Fibroblast of the aortic adventitia (primary cell): ENCODE measurements around the gene TIAM1. TPM values are rescaled to one million over a fixed set of nuclear protein-coding genes. Genes with fewer than 3 reads are reported as not detected.

Experiments used
- DNase-seq: peaks from one replicate; pipeline ENCODE4 v3.0.0-alpha.2; 2010; ENCODE audit warnings: low read depth
- H3K4me3 ChIP-seq: 2 replicates; pipeline ENCODE4 v1.5.1; 2011; ENCODE audit warnings: low read depth, mild to moderate bottlenecking, control low read depth, low read length, moderate library complexity
- CTCF ChIP-seq: IDR thresholded peaks from 2 replicates; pipeline ENCODE4 v1.5.1; 2011; ENCODE audit warnings: mild to moderate bottlenecking, low read length, control low read depth, inconsistent platforms; ENCODE audit not compliant: insufficient read depth
- total RNA-seq: library from RNA; depleted of rRNA; stranded (reverse); fragments of >200 nt; gene quantifications from 2 replicates; pipeline ENCODE4 v1.2.3, GENCODE V29; 2012; ENCODE audit warnings: low replicate concordance

The TIAM1 gene
- total RNA-seq, 1 donor = 15.1 TPM

- no peak for TF ChIP-seq CTCF
- DNase-seq = no peak
These were observed 255.6 kb downstream of the TIAM1 start for GRCh38 chr21:31088474-31088751.

GRCh38 chr21:31087639-31088473, 256.2 kb downstream of the TIAM1 start:
- no peak for DNase-seq
- no peak overlapping the region for H3K4me3 ChIP-seq
- TF ChIP-seq CTCF = no peak

More at GRCh38 chr21:31088474-31088751, 255.6 kb downstream of the TIAM1 start:
- H3K4me3 ChIP-seq = no peak overlapping the region

- DNase-seq = no peak
- no peak overlapping the region for H3K4me3 ChIP-seq
- TF ChIP-seq CTCF = no peak
These were observed 259.4 kb downstream of the TIAM1 start for GRCh38 chr21:31084689-31085088.

- no peak overlapping the region for H3K4me3 ChIP-seq
- no peak for TF ChIP-seq CTCF
- peak; percentile 41 for DNase-seq
These were observed 265.3 kb downstream of the TIAM1 start for GRCh38 chr21:31078796-31079195.

- H3K4me3 ChIP-seq = no peak overlapping the region
- DNase-seq = no peak
- TF ChIP-seq CTCF = no peak
These were observed 265.8 kb downstream of the TIAM1 start for GRCh38 chr21:31078216-31078615.

- no peak overlapping the region for H3K4me3 ChIP-seq
- TF ChIP-seq CTCF = no peak
- no peak for DNase-seq
These were observed 268.2 kb downstream of the TIAM1 start for GRCh38 chr21:31075848-31076247.

GRCh38 chr21:31072533-31072932, 271.5 kb downstream of the TIAM1 start:
- no peak for TF ChIP-seq CTCF
- H3K4me3 ChIP-seq = no peak overlapping the region
- DNase-seq = no peak
